Measurements from ENCODE around the gene RPUSD1.
"Not testable (repeated sequence)": the region's sequence is repeated elsewhere in the genome, so short reads cannot be mapped to it uniquely, and the experiment has no call there.

The RPUSD1 gene, protein sequence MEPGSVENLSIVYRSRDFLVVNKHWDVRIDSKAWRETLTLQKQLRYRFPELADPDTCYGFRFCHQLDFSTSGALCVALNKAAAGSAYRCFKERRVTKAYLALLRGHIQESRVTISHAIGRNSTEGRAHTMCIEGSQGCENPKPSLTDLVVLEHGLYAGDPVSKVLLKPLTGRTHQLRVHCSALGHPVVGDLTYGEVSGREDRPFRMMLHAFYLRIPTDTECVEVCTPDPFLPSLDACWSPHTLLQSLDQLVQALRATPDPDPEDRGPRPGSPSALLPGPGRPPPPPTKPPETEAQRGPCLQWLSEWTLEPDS

DNA sequence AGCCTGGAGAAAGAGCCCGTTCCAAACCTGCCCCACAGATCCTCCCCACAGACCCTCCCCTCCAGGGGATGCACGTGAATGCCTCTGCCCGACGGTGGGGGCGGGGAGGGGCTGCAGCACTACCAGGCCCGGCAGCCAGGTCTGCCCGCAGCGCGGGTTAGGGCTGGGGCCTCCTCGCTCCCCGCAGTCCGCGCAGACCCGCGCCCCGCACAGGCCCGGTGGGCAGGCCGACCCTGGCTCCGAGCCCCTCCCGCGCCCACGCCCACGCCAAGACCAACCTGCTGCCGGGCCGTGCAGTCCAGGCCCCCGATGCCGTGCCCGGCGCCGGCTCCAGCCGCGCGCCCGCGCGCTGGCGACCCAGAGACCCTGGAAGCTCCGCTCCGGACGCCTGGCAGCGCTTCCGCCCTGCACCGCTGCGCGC is at the start of gene RPUSD1:
Gene RPUSD1 (minus strand): TSS at position 404 of the 421 bp plus-strand sequence. CDS start 644 bp downstream, outside the sequence.
- no peak for DNase-seq (ENCODE audit: low read depth)

DNA sequence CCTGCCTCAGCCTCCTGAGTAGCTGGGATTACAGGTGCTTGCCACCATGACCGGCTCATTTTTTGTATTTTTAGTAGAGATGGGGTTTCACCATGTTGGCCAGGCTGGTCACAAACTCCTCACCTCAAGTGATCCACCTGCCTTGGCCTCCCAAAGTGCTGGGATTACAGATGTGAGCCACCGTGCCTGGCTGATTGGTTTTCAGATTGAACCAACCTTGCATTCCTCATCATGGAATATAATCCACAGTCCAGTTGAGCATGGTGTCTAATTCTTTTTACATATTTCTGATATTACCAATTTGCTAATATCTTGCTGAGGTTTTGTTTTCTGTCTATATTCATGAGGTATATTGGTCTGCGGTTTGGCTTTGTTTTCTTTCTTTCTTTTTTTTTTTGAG is 48.6 kb upstream of the RPUSD1 start:
- not testable (repeated sequence) for DNase-seq (ENCODE audit: low read depth)

DNA sequence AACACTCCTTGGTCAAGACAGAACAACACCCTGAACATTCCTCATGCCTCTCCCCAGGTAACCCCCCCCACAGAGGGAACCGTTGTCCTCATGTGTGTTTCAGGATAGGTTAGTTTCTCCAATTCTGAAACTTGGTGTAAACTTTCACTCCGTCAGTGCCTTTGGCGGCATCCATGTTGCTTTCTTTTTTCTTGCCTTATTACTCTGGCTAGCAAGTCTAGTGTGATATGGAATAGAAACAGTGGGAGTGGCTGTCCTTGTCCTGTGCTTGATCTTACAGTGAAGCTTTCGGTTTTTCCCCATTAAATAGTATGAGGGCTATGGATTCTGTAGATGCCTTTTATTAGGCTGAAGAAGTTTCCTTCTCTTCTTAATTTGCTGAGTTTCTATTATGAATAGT is 48.0 kb upstream of the RPUSD1 start:
- no peak for DNase-seq (ENCODE audit: low read depth)

DNA sequence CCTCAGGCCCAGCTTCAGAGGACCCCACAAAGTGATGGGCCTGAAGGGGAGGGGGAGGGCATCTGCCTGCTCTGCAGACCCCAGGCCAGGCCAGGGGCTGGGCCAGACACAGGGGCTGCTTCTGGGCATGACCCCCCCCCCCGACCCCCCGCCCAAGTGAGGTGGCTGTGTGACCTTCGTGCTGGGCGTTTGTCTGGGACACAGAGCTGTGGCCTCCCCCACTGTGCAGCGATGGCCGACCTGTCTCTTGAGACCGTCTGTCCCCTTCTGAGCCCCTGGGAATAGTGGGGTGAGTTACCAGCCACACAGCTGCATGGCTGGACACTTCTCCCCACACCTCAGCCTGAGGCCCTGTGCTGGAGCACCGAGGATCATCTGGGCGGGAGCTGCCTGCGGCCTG is 47.2 kb upstream of the RPUSD1 start:
- no peak for DNase-seq (ENCODE audit: low read depth)

DNA sequence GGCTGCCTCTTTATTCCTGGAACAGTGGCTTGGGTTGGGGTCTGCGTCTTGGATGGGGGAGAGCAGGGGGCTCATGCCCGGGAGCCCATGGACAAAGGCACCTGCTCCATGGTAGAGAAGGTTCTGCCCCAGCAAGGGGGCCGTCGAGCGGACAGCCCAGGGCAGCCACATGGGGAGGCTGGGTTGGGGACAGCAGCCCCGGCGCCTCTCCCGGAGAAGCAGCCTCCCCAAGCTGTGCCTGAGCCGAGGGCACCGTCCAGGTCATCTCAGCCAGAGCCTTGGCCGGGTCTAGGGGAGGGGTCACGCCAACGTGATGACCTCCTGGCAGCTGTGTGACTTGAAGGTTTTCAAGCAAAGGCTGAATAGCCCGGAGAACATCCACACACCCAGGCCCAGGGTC is 45.2 kb upstream of the RPUSD1 start:
- DNase-seq (ENCODE audit: low read depth): no peak

DNA sequence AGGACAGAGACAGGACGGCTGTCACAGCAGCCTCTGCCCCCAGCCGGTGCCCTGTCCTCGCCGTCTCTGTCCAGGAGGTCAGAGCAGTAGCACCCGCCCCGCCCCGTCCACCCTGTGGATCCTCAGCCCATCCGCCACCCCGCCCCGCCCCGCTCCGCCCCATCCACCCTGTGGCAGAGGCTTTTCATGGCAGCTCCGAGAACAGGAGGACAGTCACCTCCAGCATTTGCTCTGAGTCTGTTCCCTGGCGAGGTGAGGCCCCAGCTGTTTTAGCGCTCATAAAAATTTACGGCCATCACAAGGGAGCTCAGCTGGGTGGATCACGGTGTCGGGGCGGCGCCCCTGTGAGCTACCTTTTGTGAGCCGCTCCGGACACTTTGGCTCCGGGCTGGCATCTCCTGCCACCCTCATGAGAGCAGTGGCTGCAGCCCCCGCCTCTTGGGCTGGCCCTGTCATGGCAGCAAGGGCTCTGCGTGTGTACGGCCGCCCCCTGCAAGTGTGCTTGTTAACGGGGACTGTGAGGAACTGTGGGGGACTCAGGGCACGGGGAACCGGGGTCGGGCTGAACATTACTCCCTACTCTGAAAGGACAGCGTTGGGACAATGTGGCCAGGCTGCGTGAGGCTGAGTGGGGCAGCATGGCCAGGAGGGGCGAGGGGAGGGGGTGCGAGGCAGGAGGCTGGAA is 44.6 kb upstream of the RPUSD1 start:
- DNase-seq (ENCODE audit: low read depth): no peak

DNA sequence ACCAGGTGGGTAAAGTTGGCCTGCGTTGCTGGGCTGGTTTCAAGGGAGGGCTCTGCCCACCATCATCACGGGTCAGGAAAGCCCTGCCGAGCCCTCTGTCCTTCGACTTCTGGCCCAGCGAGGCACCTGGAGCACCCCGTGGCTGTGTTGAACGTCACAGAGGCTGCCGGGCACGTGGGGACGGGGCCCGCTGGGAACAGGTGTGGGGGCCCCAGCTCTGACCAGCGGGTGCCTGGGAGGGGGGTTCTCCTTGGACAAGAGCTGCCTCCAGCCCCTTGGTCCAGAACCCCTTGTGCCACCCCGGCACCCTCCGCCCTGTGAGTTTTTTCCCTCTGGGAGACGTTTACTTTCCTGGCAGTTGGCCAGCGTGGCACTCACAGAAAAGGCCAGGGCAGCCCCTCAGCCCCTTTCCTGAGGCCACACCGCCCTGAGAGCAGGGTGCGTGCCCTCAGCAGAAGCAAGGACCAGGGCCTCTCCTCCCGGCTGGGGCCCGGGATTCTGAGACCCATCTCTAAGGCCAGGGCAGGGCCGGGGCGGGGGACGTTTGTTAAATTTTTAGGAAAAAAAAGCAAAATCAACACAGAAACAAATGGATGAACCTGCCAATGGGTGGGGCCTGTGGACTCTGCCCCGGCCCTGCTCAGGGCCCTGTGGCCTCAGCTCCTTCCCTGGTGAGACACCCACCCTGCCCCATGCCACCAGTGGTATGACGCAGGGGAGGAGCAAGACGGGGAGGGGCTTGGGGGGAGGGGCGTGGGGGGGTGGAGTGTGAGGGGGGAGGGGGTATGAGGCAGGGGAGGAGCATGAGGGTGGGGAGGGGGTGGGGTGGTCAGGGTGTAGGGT is 43.6 kb upstream of the RPUSD1 start:
- no peak for DNase-seq (ENCODE audit: low read depth)

DNA sequence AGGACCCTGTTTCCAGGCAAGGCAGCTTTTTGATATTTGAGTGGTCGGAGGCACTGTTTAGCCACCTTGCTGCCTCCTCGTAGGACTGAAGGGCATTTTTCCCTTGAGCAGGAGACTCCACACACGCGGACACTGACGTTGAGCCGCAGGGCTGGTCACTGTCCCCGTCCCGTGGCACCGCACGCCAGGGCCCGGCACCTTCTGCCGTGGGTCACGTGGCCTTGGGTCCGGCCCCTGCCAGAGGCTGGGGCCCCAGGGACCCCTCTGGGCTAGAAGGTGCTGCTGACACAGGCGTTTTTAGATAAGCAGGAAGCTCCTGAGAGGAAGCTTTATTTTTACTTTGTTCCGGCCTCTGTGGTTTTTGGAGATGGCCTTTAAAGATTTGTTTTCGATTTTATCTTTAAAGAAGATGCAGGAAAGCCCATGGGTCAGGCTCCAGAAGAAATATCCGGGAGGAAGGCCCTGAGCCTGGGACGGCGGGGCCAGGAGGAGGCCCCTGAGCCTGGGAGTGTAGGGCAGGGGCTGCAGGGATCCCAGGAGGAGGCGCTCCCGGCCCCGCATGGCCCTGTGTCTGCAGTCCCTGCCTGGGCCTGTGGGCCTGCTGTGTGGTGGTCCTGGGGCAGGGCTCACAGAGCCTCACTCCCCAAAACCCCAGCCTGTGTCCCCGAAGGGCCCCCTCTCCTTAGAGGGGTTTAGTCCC is 42.8 kb upstream of the RPUSD1 start:
- DNase-seq (ENCODE audit: low read depth): no peak

DNA sequence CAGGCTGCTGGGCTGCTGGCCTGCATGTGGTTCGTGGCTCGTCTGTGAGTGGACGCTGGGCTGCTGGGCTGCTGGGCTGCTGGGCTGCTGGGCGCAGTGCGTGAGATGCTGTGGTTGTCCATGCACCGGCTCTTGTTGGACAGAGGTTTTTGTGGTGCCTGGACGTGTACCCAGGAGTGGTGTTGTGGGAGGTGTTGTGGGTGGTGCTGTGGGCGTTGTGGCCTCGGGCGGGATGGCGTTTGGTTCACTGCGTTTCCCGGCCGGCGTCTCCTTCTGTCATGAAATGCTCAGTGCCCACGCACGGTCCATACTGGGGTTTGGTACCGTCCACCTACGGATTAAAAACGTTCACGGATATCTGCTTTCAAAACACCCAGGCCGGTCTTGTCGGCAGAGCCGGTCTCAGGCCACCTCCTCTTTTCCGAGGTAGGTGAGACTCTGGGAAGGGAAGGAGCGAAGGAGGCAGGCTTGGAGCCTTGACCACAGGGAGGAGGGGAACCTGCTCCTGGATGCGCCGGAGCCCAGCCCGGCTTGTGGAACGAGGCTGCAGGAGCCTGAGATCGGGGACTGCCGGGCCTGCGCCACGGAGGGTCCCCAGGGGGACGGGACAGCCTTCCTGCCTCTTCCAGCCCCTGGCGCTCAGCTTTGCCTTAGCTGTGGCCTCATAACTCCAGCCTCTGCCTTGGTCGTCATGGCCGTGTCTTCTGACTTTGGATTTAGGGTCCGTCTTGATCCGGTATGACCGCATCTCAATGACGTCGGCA is 42.1 kb upstream of the RPUSD1 start:
- no peak for DNase-seq (ENCODE audit: low read depth)

DNA sequence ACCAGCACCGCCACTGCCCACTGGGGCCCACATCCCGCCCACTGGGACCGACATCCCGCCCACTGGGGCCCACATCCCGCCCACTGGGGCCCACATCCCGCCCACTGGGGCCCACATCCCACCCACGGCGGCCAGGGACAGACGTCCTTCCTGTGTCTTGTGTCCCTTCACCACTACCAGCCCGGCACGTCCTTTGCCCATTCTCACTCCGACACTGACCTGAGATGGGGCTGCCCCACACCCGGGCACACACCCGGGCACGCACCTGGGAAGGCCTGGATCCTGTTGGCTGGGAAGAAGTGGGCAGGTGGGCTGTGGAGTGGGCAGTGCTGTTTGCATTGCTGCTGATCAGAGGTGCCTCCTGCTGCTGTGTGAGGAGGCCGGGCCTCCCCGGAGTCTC is 40.7 kb upstream of the RPUSD1 start:
- no peak for DNase-seq (ENCODE audit: low read depth)

DNA sequence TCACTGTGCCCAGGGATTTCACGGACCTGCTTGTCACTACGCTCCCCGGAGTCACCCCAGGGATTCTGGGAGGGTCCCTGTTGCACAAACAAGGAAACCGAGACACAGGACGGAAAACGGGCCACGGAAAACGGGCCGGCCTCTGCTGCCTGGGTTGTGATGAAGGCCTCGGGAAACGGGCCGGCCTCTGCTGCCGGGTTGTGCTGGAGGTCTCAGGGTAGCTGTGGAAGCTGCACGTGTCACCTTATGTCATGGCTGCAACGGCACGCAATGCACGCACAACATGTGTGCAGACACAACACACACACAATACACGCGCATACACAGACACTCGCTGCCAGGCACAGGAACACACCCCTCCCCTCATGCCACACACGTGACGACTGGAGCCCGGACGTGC is 39.3 kb upstream of the RPUSD1 start:
- DNase-seq (ENCODE audit: low read depth): no peak

DNA sequence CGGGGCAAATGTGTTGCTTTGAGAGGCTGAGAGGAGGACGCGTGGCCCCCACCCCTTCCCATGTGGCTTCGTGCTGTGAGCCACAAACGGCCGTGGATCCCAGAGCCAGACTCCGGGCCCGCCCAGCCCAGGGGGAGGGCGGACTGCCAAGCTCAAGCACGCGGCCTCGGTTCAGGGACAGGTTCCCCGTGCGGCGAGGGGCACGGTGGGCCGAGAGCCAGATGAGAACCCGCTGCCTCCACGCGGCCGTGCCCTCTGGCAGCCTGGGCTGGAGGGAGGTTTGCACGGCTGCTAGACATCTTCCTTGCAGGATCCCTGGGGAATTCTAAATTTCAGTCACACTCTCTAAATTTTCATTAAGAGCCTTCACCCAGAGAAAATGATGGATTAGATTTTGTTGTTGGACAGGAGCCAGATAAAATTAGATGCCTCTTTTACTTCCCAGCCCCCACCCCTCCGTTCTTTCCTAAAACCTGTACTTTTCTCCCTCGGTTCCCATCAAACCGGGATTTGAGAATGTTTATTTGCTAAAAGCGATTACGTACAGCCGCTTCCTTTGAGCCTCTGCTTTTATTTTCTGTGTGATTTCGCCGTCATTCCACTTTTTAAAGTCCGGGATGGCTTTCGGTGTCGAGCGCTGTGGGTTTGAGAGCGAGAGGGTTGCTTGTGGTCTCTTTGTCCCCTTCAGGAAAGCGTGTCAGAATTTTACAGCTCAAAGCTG is 37.3 kb upstream of the RPUSD1 start:
- no peak for DNase-seq (ENCODE audit: low read depth)

DNA sequence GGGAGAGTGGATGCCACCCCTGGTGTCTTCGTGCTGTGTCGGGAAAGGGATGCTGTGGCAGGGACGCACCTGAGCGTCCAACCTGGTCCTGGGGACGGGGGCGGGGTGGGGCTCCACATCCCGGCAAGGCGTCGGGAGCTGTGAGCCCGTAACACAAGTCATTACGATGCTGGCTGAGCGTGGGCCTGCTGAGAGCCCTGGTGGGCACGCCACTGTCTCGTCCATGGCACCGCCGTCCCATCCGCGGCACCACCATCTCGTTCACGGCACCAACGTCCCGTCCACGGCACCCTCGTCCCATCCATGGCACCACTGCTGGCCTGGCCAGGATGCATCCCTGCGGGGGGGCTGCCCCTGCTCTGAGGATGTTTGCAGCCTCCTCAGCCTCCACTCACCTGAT is 36.4 kb upstream of the RPUSD1 start:
- DNase-seq (ENCODE audit: low read depth): no peak

DNA sequence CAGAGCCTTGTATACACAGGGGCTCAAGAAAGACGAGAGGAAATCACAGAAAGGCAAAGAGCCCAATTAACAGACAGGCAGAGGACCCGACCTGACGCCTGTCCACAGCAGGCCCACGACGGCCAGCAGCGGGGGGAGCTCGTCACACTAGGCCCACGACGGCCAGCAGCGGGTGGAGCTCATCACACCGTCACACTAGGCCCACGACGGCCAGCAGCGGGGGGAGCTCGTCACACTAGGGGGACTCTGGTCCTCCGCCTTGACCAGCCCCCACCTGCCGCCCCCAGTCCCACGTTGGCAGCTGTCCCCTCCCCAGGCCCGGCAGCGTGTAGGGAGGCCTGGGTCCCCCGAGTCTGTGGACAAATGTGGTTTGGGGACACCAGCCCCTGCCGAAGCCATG is 36.0 kb upstream of the RPUSD1 start:
- DNase-seq (ENCODE audit: low read depth): no peak

DNA sequence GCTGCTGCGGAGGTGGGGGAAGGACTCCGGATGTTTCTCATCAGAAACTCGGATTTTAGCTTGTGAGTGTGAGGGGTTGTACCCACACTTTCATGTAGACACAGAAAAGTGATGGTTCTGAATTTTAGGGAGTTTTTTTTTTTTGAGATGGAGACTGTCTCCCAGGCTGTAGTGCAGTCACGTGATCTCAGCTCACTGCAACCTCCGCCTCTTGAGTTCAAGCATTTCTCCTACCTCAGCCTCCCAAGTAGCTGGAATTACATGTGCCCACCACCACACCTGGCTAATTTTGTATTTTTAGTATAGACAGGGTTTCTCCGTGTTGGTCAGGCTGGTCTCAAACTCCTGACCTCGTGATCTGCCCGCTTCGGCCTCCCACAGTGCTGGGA is 34.7 kb upstream of the RPUSD1 start:
- DNase-seq (ENCODE audit: low read depth): no peak

DNA sequence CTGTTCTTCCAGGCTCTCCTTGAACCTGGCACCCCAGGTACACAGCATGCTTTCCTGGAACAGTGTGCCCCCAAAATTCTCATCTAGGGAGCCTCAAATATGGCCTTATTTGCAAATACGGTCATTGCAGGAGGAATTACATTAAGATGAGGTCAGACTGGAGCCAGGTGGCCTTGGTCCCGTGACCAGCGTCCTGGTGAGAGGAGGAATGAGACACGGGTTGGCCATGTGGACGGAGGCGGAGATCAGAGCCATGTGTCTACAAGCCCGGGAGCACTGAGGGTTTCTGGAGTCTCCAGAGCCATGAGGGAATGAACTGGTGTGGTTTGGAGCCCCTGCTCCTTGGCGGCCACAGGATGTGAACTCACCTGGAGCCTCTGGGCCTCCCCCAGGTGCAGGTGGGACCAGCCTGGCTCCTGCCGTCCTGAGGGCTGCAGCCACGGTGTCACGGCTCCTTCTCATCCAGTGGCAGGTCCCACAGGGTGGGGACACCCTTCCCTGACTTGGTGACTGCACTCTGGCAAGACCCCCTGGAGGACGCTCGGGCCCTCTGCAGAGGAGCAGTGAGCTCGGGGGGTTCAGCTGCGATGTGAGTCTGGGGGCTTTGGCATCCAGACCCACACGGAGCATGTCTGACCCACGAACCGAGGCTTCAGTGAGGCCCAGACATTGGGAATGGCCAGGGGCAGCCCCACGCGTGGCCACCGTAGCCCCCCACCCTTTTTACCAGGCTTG is 34.2 kb upstream of the RPUSD1 start:
- no peak for DNase-seq (ENCODE audit: low read depth)

DNA sequence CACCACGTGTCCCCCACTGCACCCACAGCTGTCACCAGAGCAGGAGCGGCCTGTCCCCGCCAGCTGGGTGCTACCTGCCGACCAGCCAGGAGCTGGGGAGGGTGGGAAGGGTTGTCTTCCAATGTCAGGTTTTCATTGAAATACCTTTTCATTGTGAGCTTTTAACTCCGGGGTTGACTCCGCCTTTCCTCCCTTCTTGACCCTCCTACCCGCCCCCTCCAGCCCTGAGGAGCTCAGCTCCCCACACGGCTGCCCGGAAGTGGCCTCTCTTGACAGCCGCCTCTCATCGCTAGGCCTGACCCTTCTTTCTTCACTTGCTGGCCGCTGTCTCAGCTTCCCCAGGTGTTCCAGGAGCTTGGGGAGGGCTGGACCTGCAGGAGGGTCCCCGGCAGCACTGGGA is 33.6 kb upstream of the RPUSD1 start:
- no peak for DNase-seq (ENCODE audit: low read depth)

DNA sequence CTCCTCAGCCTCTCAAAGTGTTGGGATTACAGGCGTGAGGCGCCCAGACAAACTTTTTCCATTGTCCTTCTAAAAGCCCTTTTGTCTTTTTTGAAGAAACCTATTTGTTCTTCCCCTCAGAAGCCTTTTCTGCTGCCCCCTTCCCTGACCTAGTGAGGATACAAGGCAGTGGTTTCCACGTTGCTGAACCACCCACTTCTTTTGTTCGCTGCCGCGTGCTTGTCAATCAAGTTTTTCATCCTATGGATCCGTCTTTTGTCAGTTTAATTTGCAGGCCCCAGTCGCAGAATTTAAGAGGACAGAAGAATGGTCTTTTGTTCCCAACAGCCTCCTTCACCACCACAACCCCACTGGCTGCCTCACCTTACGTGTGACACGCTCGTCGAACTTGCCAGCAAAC is 32.6 kb upstream of the RPUSD1 start:
- no peak for DNase-seq (ENCODE audit: low read depth)

DNA sequence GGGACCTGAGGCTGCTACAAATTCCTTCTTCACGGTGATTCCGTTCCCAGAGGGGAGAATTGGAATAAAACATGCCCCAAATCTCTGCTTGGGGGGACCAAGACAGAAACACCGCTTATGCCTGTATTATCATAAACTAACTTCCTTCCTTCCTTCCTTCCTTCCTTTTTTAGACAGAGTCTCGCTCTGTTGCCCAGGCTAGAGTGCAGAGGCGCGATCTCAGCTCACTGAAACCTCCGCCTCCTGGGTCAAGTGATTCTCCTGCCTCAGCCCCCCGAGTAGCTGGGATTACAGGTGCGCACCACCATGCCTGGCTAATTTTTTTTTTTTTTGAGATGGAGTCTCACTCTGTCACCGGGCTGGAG is 31.8 kb upstream of the RPUSD1 start:
- not testable (repeated sequence) for DNase-seq (ENCODE audit: low read depth)

DNA sequence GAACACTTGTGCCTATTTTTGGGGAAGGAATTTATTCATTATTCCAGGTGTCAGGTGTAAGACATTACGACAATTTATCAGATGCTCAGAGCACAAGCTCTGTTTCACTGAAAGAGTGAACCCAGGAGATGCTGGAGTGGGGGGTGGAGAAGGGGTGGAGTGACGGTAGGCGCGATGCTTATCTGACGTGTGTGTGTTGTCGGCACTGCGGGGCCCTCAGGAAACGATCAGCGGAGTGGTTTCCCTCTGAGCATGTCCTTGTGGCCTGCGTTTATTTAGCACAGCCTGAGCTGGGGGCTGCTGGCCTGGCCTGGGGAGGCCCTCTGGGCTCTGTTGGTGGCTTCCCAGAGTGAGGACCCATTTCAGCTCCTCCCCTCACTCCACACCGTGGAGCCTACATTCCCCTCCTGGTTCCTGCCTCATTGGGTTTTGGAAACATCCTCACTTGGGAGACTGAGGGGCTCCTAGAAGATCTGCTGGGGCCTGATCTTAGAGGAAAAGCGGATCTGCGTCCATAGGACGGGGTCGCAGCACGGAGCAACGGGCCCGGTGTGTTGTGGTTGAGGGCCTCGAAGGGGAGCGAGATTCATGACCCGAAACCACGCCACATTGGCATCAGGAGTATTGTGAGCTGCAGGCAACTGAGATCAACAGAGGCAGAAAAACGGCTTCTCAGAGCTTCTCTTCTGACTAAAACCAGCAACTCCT is 31.3 kb upstream of the RPUSD1 start:
- DNase-seq (ENCODE audit: low read depth): no peak
